Heart left ventricle (tissue), 13 donors: ENCODE data around the gene PHLDA2.
"Not testable (repeated sequence)": the region's sequence is repeated elsewhere in the genome, so short reads cannot be mapped to it uniquely, and the experiment has no call there.

Experiments
- POLR2A ChIP-seq, 2 donors: fragments of 450-650 bp; IDR thresholded peaks; one replicate each; pipeline ENCODE4 v1.6.1; 2017; ENCODE audit warnings: antibody characterized with exemption in 2 of 2, mild to moderate bottlenecking in 2 of 2, moderate library complexity in 2 of 2
- TF ChIP-seq, protein P1 (sequence below), 12 donors: fragments of 200-600 bp; sonication (generic) in 4 of 12; IDR thresholded peaks; one replicate each; pipeline versions ENCODE4 v1.5.0 to v1.8.0; 2018 to 2022; ENCODE audit warnings: antibody characterized with exemption in 12 of 12, mild to moderate bottlenecking in 5 of 12
- donor health status: ischemic (EF 13 %, LVEDD 7.1; RV severe dilation, severe dysfunction).
- donor health status: DM: no; HTN: yes; CAD: no.
- donor health status: DM: no; HTN: no; CAD: no.
- donor health status: ischemic (EF 25% LVEDD 6.9; RV normal size, moderate dysfunction).
- donor health status: ischemic (EF 25% LVEDD 5.7; RV mildly dilated, moderate dysfunction).
- donor health status: ischemic (EF 35%, LVEDD 5.7; RV mildly dilated, moderate dysfunction).
- donor health status: nonischemic (EF 11% LVEDD 7.7; RV severe dilation, severe dysfunction).
- donor health status: DM: yes; HTN: yes; CAD: no.
- donor health status: PGD.
- donor health status: ischemic (EF 29% LVEDD 5.4; RV normal size, mild dysfunction).
- donor health status: nonischemic (EF 23%, LVEDD 6.1; RV moderate dilation, normal function).

- TF ChIP-seq POLR2A (IDR thresholded peaks at IDR 0.05), result not testable (repeated sequence)
- TF ChIP-seq, protein P1, sequence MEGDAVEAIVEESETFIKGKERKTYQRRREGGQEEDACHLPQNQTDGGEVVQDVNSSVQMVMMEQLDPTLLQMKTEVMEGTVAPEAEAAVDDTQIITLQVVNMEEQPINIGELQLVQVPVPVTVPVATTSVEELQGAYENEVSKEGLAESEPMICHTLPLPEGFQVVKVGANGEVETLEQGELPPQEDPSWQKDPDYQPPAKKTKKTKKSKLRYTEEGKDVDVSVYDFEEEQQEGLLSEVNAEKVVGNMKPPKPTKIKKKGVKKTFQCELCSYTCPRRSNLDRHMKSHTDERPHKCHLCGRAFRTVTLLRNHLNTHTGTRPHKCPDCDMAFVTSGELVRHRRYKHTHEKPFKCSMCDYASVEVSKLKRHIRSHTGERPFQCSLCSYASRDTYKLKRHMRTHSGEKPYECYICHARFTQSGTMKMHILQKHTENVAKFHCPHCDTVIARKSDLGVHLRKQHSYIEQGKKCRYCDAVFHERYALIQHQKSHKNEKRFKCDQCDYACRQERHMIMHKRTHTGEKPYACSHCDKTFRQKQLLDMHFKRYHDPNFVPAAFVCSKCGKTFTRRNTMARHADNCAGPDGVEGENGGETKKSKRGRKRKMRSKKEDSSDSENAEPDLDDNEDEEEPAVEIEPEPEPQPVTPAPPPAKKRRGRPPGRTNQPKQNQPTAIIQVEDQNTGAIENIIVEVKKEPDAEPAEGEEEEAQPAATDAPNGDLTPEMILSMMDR (IDR thresholded peaks at IDR 0.05), result not testable (repeated sequence)
These were observed 8.6 kb upstream of the PHLDA2 start for GRCh38 chr11:2937641-2938457.
